HCT116 (cell line): ENCODE results near the gene SSH2. TPM values are rescaled to one million over a fixed set of nuclear protein-coding genes. Genes with fewer than 3 reads are reported as not detected.

Experiments used
- ATAC-seq: fragments of 200-7000 bp; cut with Tn5 transposase; 2 replicates; pipeline ENCODE4 v1.9.1; 2020; ENCODE audit warnings: mild to moderate bottlenecking, moderate library complexity
- BruUV-seq: library from RNA; stranded (reverse); fragments of 400-500 nt; replicated peaks from 2 replicates; lab custom pipeline; 2021; lab: Mats Ljungman, UMichigan
- CTCF ChIA-PET: fragments of 300-600 bp; sonication (Branson Sonifier 250); formaldehyde crosslinking; loops from one replicate; lab custom pipeline; 2021; ENCODE audit warnings: antibody characterized with exemption; lab: Charles Lee
- POLR2A ChIA-PET: fragments of 300-600, 350-600 bp; sonication (Branson Sonifier 250); formaldehyde crosslinking; loops from one replicate; lab custom pipeline; 2021; ENCODE audit warnings: antibody characterized with exemption; lab: Charles Lee
- RAD21 ChIA-PET, 2 experiments: fragments of 300-600 bp; sonication (Branson Sonifier 250); formaldehyde crosslinking; loops; one replicate each; lab custom pipeline; 2023; ENCODE audit warnings: low total read pairs in 2 of 2; ENCODE audit not compliant: uncharacterized antibody in 2 of 2, unreplicated experiment in 2 of 2, low non-redundant PET in 1 of 2; lab: Charles Lee
- DNase-seq: peaks from one replicate; pipeline ENCODE4 v3.0.0-alpha.2; 2010; ENCODE audit warnings: low read depth, low spot score
- H2AFZ ChIP-seq: fragments of 200-600 bp; shearing (Covaris generic), sonication (generic); 2 replicates; pipeline ENCODE4 v1.6.1; 2017; ENCODE audit warnings: low read depth, mixed run types, mixed read lengths, antibody characterized with exemption, low read length; ENCODE audit not compliant: poor library complexity, severe bottlenecking
- H3K27ac ChIP-seq: 2 replicates; pipeline ENCODE4 v1.5.1; 2012; ENCODE audit warnings: low read depth, low read length
- H3K27me3 ChIP-seq: fragments of 200-600 bp; sonication (generic); 2 replicates; pipeline ENCODE4 v1.6.1; 2016; ENCODE audit warnings: mixed run types, low read length, mixed read lengths; ENCODE audit not compliant: insufficient read depth
- H3K36me3 ChIP-seq, 2 experiments: fragments of 200-500 bp in 1 of 2; fragments of 200-600 bp in 1 of 2; sonication (Bioruptor generic) in 1 of 2; sonication (generic) in 1 of 2; 2 replicates each; pipeline versions ENCODE4 v1.5.1 to v1.6.1; 2014 to 2016; ENCODE audit warnings: low read length in 2 of 2, inconsistent platforms in 1 of 2, mixed read lengths in 1 of 2, mixed run types in 1 of 2; ENCODE audit not compliant: insufficient read depth in 2 of 2, control insufficient read depth in 1 of 2
- H3K4me1 ChIP-seq, 2 experiments: fragments of 200-600 bp in 1 of 2; sonication (generic) in 1 of 2; 2 replicates each; pipeline versions ENCODE4 v1.5.1 to v1.6.1; 2012 to 2017; ENCODE audit warnings: low read length in 2 of 2, inconsistent platforms in 1 of 2, mild to moderate bottlenecking in 1 of 2, mixed read lengths in 1 of 2, mixed run types in 1 of 2, moderate library complexity in 1 of 2; ENCODE audit not compliant: insufficient read depth in 2 of 2, control insufficient read depth in 1 of 2
- H3K4me2 ChIP-seq: fragments of 200-600 bp; sonication (generic); 2 replicates; pipeline ENCODE4 v1.6.1; 2017; ENCODE audit warnings: mixed run types, low read length, mixed read lengths
- H3K4me3 ChIP-seq, 2 experiments: fragments of 200-600 bp in 1 of 2; sonication (generic) in 1 of 2; replicated peaks in 1 of 2; 2 replicates each; pipeline ENCODE4 v1.5.1; 2011 to 2016; ENCODE audit warnings: low read length in 2 of 2, control low read depth in 1 of 2, low read depth in 1 of 2, mild to moderate bottlenecking in 1 of 2, mixed read lengths in 1 of 2, mixed run types in 1 of 2
- H3K79me2 ChIP-seq: fragments of 200-600 bp; sonication (generic); 2 replicates; pipeline ENCODE4 v1.6.1; 2017; ENCODE audit warnings: mild to moderate bottlenecking, mixed run types, low read length, moderate library complexity, mixed read lengths; ENCODE audit not compliant: insufficient read depth
- H3K9ac ChIP-seq: fragments of 200-600 bp; sonication (generic); 2 replicates; pipeline ENCODE4 v1.6.1; 2016; ENCODE audit warnings: low read length, mixed read lengths
- H3K9me2 ChIP-seq: fragments of 200-600 bp; sonication (generic), shearing (Covaris generic); 2 replicates; pipeline ENCODE4 v1.6.1; 2017; ENCODE audit warnings: mixed run types, mild to moderate bottlenecking, moderate library complexity; ENCODE audit not compliant: insufficient read depth
- H3K9me3 ChIP-seq, 2 experiments: fragments of 200-500 bp in 1 of 2; fragments of 200-600 bp in 1 of 2; sonication (Bioruptor generic) in 1 of 2; sonication (generic) in 1 of 2; 2 replicates each; pipeline ENCODE4 v1.6.1; 2014 to 2017; ENCODE audit warnings: low read length in 2 of 2, mixed read lengths in 2 of 2, inconsistent platforms in 1 of 2, low read depth in 1 of 2, mild to moderate bottlenecking in 1 of 2, mixed run types in 1 of 2, moderate library complexity in 1 of 2; ENCODE audit not compliant: control insufficient read depth in 1 of 2, insufficient read depth in 1 of 2
- H4K20me1 ChIP-seq: fragments of 200-600 bp; sonication (generic), shearing (Covaris generic); 2 replicates; pipeline ENCODE4 v1.6.1; 2017; ENCODE audit warnings: mixed run types, mild to moderate bottlenecking, moderate library complexity; ENCODE audit not compliant: insufficient read depth
- CBX3 ChIP-seq: IDR thresholded peaks from 2 replicates; pipeline ENCODE4 v1.6.1; 2012; ENCODE audit warnings: low read depth
- FOSL1 ChIP-seq: IDR thresholded peaks from 2 replicates; pipeline ENCODE4 v1.6.1; 2012; ENCODE audit warnings: low read depth
- JUND ChIP-seq: IDR thresholded peaks from 2 replicates; pipeline ENCODE4 v1.6.1; 2012
- POLR2AphosphoS5 ChIP-seq: IDR thresholded peaks from 2 replicates; pipeline ENCODE4 v1.6.1; 2011; ENCODE audit warnings: mild to moderate bottlenecking, low read depth, low read length, moderate library complexity
- REST ChIP-seq: IDR thresholded peaks from 2 replicates; pipeline ENCODE4 v1.6.1; 2012; ENCODE audit warnings: low read depth
- SRF ChIP-seq: IDR thresholded peaks from 2 replicates; pipeline ENCODE4 v1.6.1; 2012; ENCODE audit warnings: low read depth
- ZBTB33 ChIP-seq: IDR thresholded peaks from 2 replicates; pipeline ENCODE4 v1.6.1; 2011; ENCODE audit warnings: mild to moderate bottlenecking, low read length, moderate library complexity; ENCODE audit not compliant: insufficient replicate concordance; ENCODE audit errors: extremely low read depth
- ZFX ChIP-seq: fragments of 450-650 bp; IDR thresholded peaks from 2 replicates; pipeline ENCODE4 v1.6.1; 2017
- intact Hi-C: fragments of 100-400 bp; cut with micrococcal nuclease; formaldehyde crosslinking; loops from 2 replicates; pipeline ENCODE4 v1.10.0; 2022
- total RNA-seq: library from RNA; stranded (reverse); gene quantifications from one replicate; pipeline ENCODE4 v1.2.1, GENCODE V29; 2021; ENCODE audit not compliant: unreplicated experiment
- TF ChIP-seq, protein P1 (sequence below), 3 experiments: fragments of 200-600 bp in 1 of 3; sonication (generic) in 1 of 3; IDR thresholded peaks in 2 of 3; conservative IDR thresholded peaks in 1 of 3; 2 replicates each; pipeline ENCODE4 v1.5.1; 2012 to 2017; ENCODE audit warnings: low read depth in 2 of 3, low read length in 2 of 3, antibody characterized with exemption in 1 of 3, borderline replicate concordance in 1 of 3, control low read depth in 1 of 3, mild to moderate bottlenecking in 1 of 3, mixed read lengths in 1 of 3, mixed run types in 1 of 3, moderate library complexity in 1 of 3; ENCODE audit not compliant: insufficient read depth in 1 of 3
- TF ChIP-seq, protein P2 (sequence below): IDR thresholded peaks from 2 replicates; pipeline ENCODE4 v1.6.1; 2012

Gene SSH2
- total RNA-seq, 1 experiment from 2014 or later, result 17.0 TPM

- H3K27ac ChIP-seq, result no peak overlapping the region
- no peaks in the 10 kb centered on the region for H3K27me3 ChIP-seq
- CTCF ChIA-PET, result interaction anchor here (0.9 kb wide), 1 partner anchor 96 kb away, joined by 4 read pairs; no protein-coding TSS in a partner anchor
- peaks cover 0 to 6% of the 10 kb centered on the region in 2 experiments; a peak in 1 of 4 replicates for H3K4me1 ChIP-seq
- no peak overlapping the region for H2AFZ ChIP-seq
- no TSS peak for BruUV-seq
- POLR2A ChIA-PET, result no interaction called here
- no peaks in the 10 kb centered on the region for H3K36me3 ChIP-seq
- intact Hi-C loops, result no loop called here
- no peaks in the 10 kb centered on the region for H3K9me3 ChIP-seq
- ATAC-seq, result no peak
- RAD21 ChIA-PET, result no interaction called here
- no peak overlapping the region for H3K4me2 ChIP-seq
- H3K9me2 ChIP-seq, result no peaks in the 10 kb centered on the region
- no peak for DNase-seq
- TF ChIP-seq POLR2AphosphoS5, result no peak
- no peak for TF ChIP-seq ZBTB33
- no peak for TF ChIP-seq SRF
- TF ChIP-seq ZFX, result no peak
- TF ChIP-seq FOSL1, result no peak
- TF ChIP-seq, all 23 proteins: peak for 0
- H3K79me2 ChIP-seq, result no peaks in the 10 kb centered on the region
- no peak overlapping the region for H3K4me3 ChIP-seq
- H4K20me1 ChIP-seq, result no peaks in the 10 kb centered on the region
- H3K9ac ChIP-seq, result no peak overlapping the region
Measured at GRCh38 chr17:29835435-29836351, 94.3 kb downstream of the SSH2 start.

DNA sequence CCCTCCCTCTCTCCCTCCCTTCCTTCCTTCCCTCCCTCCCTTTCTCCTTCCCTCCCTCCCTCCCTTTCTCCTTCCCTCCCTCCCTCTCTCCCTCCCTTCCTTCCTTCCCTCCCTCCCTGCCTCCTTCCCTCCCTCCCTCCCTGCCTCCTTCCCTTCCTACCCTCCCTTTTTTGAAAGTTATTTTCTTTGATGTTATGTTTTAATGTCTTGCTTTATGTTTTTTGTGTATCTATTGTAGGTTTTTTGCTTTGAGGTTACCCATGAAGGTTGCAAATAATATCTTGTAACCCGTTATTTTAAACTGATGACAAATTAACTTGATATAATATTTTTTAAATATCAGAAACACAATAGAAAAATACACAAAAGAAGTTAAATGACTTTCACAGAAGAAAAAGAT lies 96.2 kb downstream of the SSH2 start:
- Histone ChIP-seq H3K36me3 (no peaks in the 10 kb centered on the region), H3K4me1 (peaks cover 0 to 6% of the 10 kb centered on the region in 2 experiments; a peak in 1 of 4 replicates), H3K9ac (no peak overlapping the region), H3K9me3 (no peaks in the 10 kb centered on the region), H4K20me1 (no peaks in the 10 kb centered on the region), H3K27me3 (no peaks in the 10 kb centered on the region), H3K9me2 (no peaks in the 10 kb centered on the region), H3K79me2 (no peaks in the 10 kb centered on the region), H3K27ac (no peak overlapping the region), H3K4me2 (no peak overlapping the region), H3K4me3 (no peak overlapping the region), H2AFZ (no peak overlapping the region)
- BruUV-seq, result no TSS peak
- CTCF ChIA-PET, result no interaction called here
- intact Hi-C loops, result no loop called here
- DNase-seq, result no peak
- RAD21 ChIA-PET, result no interaction called here
- no peak for ATAC-seq
- POLR2A ChIA-PET, result no interaction called here
- TF ChIP-seq, protein P1, sequence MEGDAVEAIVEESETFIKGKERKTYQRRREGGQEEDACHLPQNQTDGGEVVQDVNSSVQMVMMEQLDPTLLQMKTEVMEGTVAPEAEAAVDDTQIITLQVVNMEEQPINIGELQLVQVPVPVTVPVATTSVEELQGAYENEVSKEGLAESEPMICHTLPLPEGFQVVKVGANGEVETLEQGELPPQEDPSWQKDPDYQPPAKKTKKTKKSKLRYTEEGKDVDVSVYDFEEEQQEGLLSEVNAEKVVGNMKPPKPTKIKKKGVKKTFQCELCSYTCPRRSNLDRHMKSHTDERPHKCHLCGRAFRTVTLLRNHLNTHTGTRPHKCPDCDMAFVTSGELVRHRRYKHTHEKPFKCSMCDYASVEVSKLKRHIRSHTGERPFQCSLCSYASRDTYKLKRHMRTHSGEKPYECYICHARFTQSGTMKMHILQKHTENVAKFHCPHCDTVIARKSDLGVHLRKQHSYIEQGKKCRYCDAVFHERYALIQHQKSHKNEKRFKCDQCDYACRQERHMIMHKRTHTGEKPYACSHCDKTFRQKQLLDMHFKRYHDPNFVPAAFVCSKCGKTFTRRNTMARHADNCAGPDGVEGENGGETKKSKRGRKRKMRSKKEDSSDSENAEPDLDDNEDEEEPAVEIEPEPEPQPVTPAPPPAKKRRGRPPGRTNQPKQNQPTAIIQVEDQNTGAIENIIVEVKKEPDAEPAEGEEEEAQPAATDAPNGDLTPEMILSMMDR (IDR thresholded peaks at IDR 0.05 in 2 of 3, conservative IDR thresholded peaks at IDR 0.05 in 1 of 3; ENCODE audit: borderline replicate concordance in 1 of 3, insufficient read depth in 1 of 3, low read depth in 2 of 3, low read length in 2 of 3), result no peak
- no peak for TF ChIP-seq SRF
- TF ChIP-seq REST, result no peak
- TF ChIP-seq CBX3, result no peak
- TF ChIP-seq, protein P2, sequence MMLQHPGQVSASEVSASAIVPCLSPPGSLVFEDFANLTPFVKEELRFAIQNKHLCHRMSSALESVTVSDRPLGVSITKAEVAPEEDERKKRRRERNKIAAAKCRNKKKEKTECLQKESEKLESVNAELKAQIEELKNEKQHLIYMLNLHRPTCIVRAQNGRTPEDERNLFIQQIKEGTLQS, result no peak
- no peak for TF ChIP-seq JUND
